GM12875 (cell line): Measurements from ENCODE around the gene FSTL4.

Experiments used
- H3K4me3 ChIP-seq: one replicate; pipeline ENCODE4 v1.5.1; 2011; ENCODE audit warnings: low read depth, low read length, control low read depth
- TF ChIP-seq, protein P1 (sequence below): IDR thresholded peaks from 2 replicates; pipeline ENCODE4 v1.5.1; 2011; ENCODE audit warnings: low read depth, mild to moderate bottlenecking, control low read depth, inconsistent platforms, low read length, moderate library complexity, borderline replicate concordance; ENCODE audit not compliant: insufficient read depth

FSTL4 gene

GRCh38 chr5:133434336-133434735 lies 178.0 kb downstream of the FSTL4 start:
- TF ChIP-seq, protein P1, sequence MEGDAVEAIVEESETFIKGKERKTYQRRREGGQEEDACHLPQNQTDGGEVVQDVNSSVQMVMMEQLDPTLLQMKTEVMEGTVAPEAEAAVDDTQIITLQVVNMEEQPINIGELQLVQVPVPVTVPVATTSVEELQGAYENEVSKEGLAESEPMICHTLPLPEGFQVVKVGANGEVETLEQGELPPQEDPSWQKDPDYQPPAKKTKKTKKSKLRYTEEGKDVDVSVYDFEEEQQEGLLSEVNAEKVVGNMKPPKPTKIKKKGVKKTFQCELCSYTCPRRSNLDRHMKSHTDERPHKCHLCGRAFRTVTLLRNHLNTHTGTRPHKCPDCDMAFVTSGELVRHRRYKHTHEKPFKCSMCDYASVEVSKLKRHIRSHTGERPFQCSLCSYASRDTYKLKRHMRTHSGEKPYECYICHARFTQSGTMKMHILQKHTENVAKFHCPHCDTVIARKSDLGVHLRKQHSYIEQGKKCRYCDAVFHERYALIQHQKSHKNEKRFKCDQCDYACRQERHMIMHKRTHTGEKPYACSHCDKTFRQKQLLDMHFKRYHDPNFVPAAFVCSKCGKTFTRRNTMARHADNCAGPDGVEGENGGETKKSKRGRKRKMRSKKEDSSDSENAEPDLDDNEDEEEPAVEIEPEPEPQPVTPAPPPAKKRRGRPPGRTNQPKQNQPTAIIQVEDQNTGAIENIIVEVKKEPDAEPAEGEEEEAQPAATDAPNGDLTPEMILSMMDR: no peak

DNA sequence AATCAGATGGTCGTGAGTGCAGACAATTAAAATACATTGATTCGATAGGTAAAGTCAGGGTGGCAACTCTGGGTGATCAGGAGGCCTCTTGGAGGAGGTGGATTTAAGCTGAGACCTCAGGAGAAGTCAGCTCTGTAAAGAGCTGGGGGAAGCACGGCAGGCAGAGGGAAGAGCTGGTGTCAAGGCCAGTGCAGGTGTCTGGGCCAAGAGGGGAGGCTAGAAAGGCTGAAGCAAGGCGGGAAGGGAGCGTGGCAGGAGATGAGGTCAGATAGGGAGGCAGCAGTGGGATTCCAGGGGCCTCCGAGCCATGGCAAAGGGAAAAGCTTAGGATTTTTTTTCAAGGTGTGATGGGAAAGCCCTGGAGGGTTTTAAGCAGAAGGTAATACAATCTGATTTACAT lies 178.7 kb downstream of the FSTL4 start:
- TF ChIP-seq, protein P1: no peak
- no peak overlapping the region for H3K4me3 ChIP-seq

More at GRCh38 chr5:133434336-133434735, 178.0 kb downstream of the FSTL4 start:
- H3K4me3 ChIP-seq: no peak overlapping the region

- no peak overlapping the region for H3K4me3 ChIP-seq
- TF ChIP-seq, protein P1: no peak
Observed at GRCh38 chr5:133432956-133433532, 179.3 kb downstream of the FSTL4 start.

GRCh38 chr5:133431326-133431865 lies 180.9 kb downstream of the FSTL4 start:
- no peak overlapping the region for H3K4me3 ChIP-seq
- TF ChIP-seq, protein P1: no peak

DNA sequence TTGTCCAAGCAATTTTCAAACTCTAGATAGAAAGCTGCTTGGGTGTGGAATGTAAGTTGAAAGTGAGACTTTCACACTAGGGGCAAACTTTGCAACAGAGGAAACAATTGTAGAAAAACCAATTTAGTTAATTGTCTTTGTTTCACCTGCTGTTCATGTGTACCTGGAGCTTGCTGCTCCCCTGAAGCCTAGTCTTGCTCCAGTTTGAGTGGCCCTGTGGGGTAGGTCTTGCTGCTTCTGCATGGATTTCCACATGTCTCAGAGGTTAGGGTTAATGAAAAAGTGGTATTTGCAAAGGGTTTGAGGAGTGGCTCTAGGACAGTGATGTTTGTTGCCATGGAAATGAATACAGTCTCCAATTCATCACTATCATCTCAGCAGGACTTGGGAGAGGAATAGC lies 182.2 kb downstream of the FSTL4 start:
- TF ChIP-seq, protein P1: no peak
- H3K4me3 ChIP-seq: no peak overlapping the region

DNA sequence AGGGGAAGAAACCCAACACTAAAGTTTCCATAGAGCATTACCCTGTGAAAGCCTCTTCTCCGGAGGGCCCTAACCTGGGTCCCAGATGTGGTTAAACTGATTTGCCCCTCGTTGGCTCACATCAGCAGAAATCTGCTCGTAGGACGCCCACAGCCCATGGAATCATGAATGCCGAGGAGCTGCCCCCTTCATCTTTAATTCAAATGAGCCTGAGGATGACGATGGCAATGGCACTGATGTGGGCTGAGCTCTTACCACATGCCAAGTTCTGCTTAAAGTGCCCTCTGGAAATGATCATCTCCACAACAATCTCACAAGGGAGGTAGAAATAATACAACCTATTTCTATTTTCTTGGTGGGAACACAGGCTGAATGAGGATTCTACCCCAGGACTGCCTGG lies 183.3 kb downstream of the FSTL4 start:
- H3K4me3 ChIP-seq: no peak overlapping the region
- TF ChIP-seq, protein P1: no peak

- TF ChIP-seq, protein P1: no peak
- no peak overlapping the region for H3K4me3 ChIP-seq
Observed at GRCh38 chr5:133428072-133428660, 184.2 kb downstream of the FSTL4 start.
